K562 (cell line): ENCODE results near the gene LASP1NB.

Experiments
- ATAC-seq: fragments of 200-7000 bp; cut with Tn5 transposase; 3 replicates; pipeline ENCODE4 v1.9.1; 2020; ENCODE audit warnings: moderate library complexity
- BruUV-seq: library from RNA; stranded (reverse); fragments of 400-500 nt; replicated peaks from 2 replicates; lab custom pipeline; 2021; lab: Mats Ljungman, UMichigan
- CTCF ChIA-PET: fragments of 300-600 bp; formaldehyde crosslinking; extraction: SDS; loops from one replicate; lab custom pipeline; 2021; ENCODE audit warnings: low intra/inter-chr PET ratio; lab: Yijun Ruan, JAX
- POLR2A ChIA-PET: fragments of 300-600, 350-650 bp; sonication (Branson Sonifier 250); formaldehyde crosslinking; extraction: SDS; loops from one replicate; lab custom pipeline; 2021; ENCODE audit warnings: antibody characterized with exemption, inconsistent platforms; lab: Yijun Ruan, JAX
- DNase-seq, 4 experiments: peaks; one replicate each; pipeline versions ENCODE4 v3.0.0 to v3.0.0-alpha.2; 2011 to 2018; ENCODE audit warnings: low spot score in 3 of 4, mixed read lengths in 3 of 4; ENCODE audit errors: extremely low read depth in 1 of 4
- FAIRE-seq: peaks from 2 replicates; lab custom pipeline; 2011; peaks lifted over from hg19 to GRCh38; lab: Jason Lieb, UNC
- H2AFZ ChIP-seq: 2 replicates; pipeline ENCODE4 v1.6.0; 2011; ENCODE audit warnings: low read depth, low read length, control low read depth, inconsistent platforms
- H3K27ac ChIP-seq: fragments of 200-600 bp; 3 replicates; pipeline ENCODE4 v1.8.0; 2011; ENCODE audit warnings: low read depth, mild to moderate bottlenecking, control low read depth, inconsistent platforms, low read length, moderate library complexity, mixed read lengths; ENCODE audit errors: extremely low read depth
- H3K27me3 ChIP-seq, 2 experiments: fragments of 300-600 bp in 1 of 2; 2 replicates in 1 of 2; 3 replicates in 1 of 2; pipeline versions ENCODE4 v1.6.0 to v1.8.0; 2011; ENCODE audit warnings: inconsistent platforms in 2 of 2, low read length in 2 of 2, mild to moderate bottlenecking in 1 of 2, mixed read lengths in 1 of 2, moderate library complexity in 1 of 2; ENCODE audit not compliant: control insufficient read depth in 2 of 2, insufficient read depth in 2 of 2
- H3K36me3 ChIP-seq: fragments of 300-600 bp; 3 replicates; pipeline ENCODE4 v1.8.0; 2011; ENCODE audit warnings: mild to moderate bottlenecking, low read length, inconsistent platforms; ENCODE audit not compliant: control insufficient read depth, insufficient read depth
- H3K4me1 ChIP-seq, 2 experiments: fragments of 200-600 bp in 1 of 2; replicated peaks in 1 of 2; 2 replicates in 1 of 2; 3 replicates in 1 of 2; pipeline versions ENCODE4 v1.5.1 to v1.8.0; 2011; ENCODE audit warnings: inconsistent platforms in 2 of 2, low read length in 2 of 2, mild to moderate bottlenecking in 1 of 2, mixed read lengths in 1 of 2, moderate library complexity in 1 of 2; ENCODE audit not compliant: control insufficient read depth in 2 of 2, insufficient read depth in 2 of 2
- H3K4me2 ChIP-seq: 2 replicates; pipeline ENCODE4 v1.6.1; 2011; ENCODE audit warnings: low read length, control low read depth, inconsistent platforms, mixed read lengths; ENCODE audit not compliant: insufficient read depth
- H3K4me3 ChIP-seq: fragments of 200-600 bp; sonication (generic), shearing (Covaris generic); 2 replicates; pipeline ENCODE4 v1.5.1; 2016; ENCODE audit warnings: control low read depth, inconsistent platforms
- H3K79me2 ChIP-seq: fragments of 200-600 bp; 3 replicates; pipeline ENCODE4 v1.8.0; 2011; ENCODE audit warnings: low read length, inconsistent platforms; ENCODE audit not compliant: control insufficient read depth, insufficient read depth
- H3K9ac ChIP-seq, 2 experiments: 2 replicates each; pipeline versions ENCODE4 v1.6.0 to v1.6.1; 2011; ENCODE audit warnings: low read depth in 2 of 2, low read length in 2 of 2, control low read depth in 1 of 2, inconsistent platforms in 1 of 2, mild to moderate bottlenecking in 1 of 2, mixed read lengths in 1 of 2; ENCODE audit not compliant: insufficient read depth in 1 of 2
- H3K9me1 ChIP-seq: one replicate; pipeline ENCODE4 v1.6.0; 2011; ENCODE audit warnings: inconsistent platforms, mild to moderate bottlenecking, low read length, moderate library complexity; ENCODE audit not compliant: control insufficient read depth, insufficient read depth
- H3K9me3 ChIP-seq: replicated peaks from 2 replicates; pipeline ENCODE4 v1.5.1; 2011; ENCODE audit warnings: low read depth, low read length, inconsistent platforms; ENCODE audit not compliant: control insufficient read depth, insufficient read depth
- H4K20me1 ChIP-seq: replicated peaks from 2 replicates; pipeline ENCODE4 v1.6.1; 2011; ENCODE audit warnings: low read length, inconsistent platforms, mixed read lengths; ENCODE audit not compliant: control insufficient read depth, insufficient read depth
- ARHGAP35 ChIP-seq: fragments of 450-650 bp; IDR thresholded peaks from 2 replicates; pipeline ENCODE4 v1.6.1; 2018; ENCODE audit not compliant: partially characterized antibody
- BCOR ChIP-seq: fragments of 450-650 bp; IDR thresholded peaks from 2 replicates; pipeline ENCODE4 v1.6.1; 2016
- C11orf30 ChIP-seq: fragments of 450-650 bp; IDR thresholded peaks from 2 replicates; pipeline ENCODE4 v1.6.1; 2016; ENCODE audit warnings: low read depth, mild to moderate bottlenecking
- CHD4 ChIP-seq: fragments of 200-600 bp; sonication (generic); IDR thresholded peaks from 3 replicates; pipeline ENCODE4 v1.6.1; 2012; ENCODE audit warnings: low read depth, mild to moderate bottlenecking, mixed read lengths, low read length, inconsistent platforms; ENCODE audit not compliant: insufficient read depth, insufficient replicate concordance, poor library complexity, severe bottlenecking
- EP300 ChIP-seq: IDR thresholded peaks from 2 replicates; pipeline ENCODE4 v1.6.1; 2012; ENCODE audit warnings: low read length, improper control_type of control experiment
- FOSL1 ChIP-seq: fragments of 200-800 bp; sonication (Bioruptor generic); conservative IDR thresholded peaks from 2 replicates; pipeline ENCODE4 v1.6.1; 2016; ENCODE audit warnings: missing genetic modification characterization, missing compliant biosample characterization
- ILF3 ChIP-seq: fragments of 450-650 bp; IDR thresholded peaks from 2 replicates; pipeline ENCODE4 v1.6.1; 2018; ENCODE audit warnings: antibody characterized with exemption, mild to moderate bottlenecking, moderate library complexity, borderline replicate concordance
- NFIC ChIP-seq: fragments of 450-650 bp; IDR thresholded peaks from 2 replicates; pipeline ENCODE4 v1.6.1; 2017; ENCODE audit warnings: mild to moderate bottlenecking, inconsistent platforms
- POLR2A ChIP-seq: fragments of 450-650 bp; conservative IDR thresholded peaks from 2 replicates; pipeline ENCODE4 v1.6.1; 2016
- TOE1 ChIP-seq, 2 experiments: fragments of 450-650 bp in 1 of 2; sonication (generic) in 1 of 2; formaldehyde crosslinking in 1 of 2; IDR thresholded peaks; 2 replicates each; pipeline versions ENCODE4 v1.7.1 to v1.8.0; 2016 to 2022; ENCODE audit warnings: borderline replicate concordance in 2 of 2, mild to moderate bottlenecking in 2 of 2, antibody characterized with exemption in 1 of 2, inconsistent platforms in 1 of 2, low read depth in 1 of 2, missing genetic modification reagents in 1 of 2, moderate library complexity in 1 of 2
- ZBTB8A ChIP-seq: fragments of 450-650 bp; IDR thresholded peaks from 2 replicates; pipeline ENCODE4 v1.6.1; 2018; ENCODE audit warnings: mild to moderate bottlenecking, moderate library complexity; ENCODE audit not compliant: partially characterized antibody
- ZNF444 ChIP-seq: fragments of 250-450 bp; sonication (Bioruptor Pico); IDR thresholded peaks from 2 replicates; pipeline ENCODE4 v1.4.0; 2020; ENCODE audit warnings: mild to moderate bottlenecking, moderate library complexity
- ZNF695 ChIP-seq: fragments of 450-650 bp; formaldehyde crosslinking; IDR thresholded peaks from 2 replicates; pipeline ENCODE4 v1.4.0; 2020; ENCODE audit warnings: mild to moderate bottlenecking, moderate library complexity
- WGBS: fragments of 100-300 bp; shearing (Covaris generic); methylation state at CpG from one replicate; pipeline ENCODE4 v1.1.6; 2016; ENCODE audit warnings: low coverage, mixed read lengths; ENCODE audit not compliant: insufficient coverage; ENCODE audit errors: missing lambda C conversion rate; 5-methylcytosine and 5-hydroxymethylcytosine counted together
- in situ Hi-C: fragments of 300-500 bp; cut with MboI; formaldehyde crosslinking; loops from 4 replicates; pipeline ENCODE4 v1.15.0; 2018; ENCODE audit warnings: inconsistent platforms, mixed read lengths
- intact Hi-C: fragments of 100-400 bp; cut with micrococcal nuclease; formaldehyde crosslinking; loops from 2 replicates; pipeline ENCODE4 v1.14.2; 2022
- TF ChIP-seq, protein P1 (sequence below): sonication (generic); formaldehyde crosslinking; IDR thresholded peaks from 2 replicates; pipeline ENCODE4 v1.8.1; 2023; ENCODE audit warnings: mild to moderate bottlenecking, missing genetic modification reagents

The LASP1NB gene

DNA sequence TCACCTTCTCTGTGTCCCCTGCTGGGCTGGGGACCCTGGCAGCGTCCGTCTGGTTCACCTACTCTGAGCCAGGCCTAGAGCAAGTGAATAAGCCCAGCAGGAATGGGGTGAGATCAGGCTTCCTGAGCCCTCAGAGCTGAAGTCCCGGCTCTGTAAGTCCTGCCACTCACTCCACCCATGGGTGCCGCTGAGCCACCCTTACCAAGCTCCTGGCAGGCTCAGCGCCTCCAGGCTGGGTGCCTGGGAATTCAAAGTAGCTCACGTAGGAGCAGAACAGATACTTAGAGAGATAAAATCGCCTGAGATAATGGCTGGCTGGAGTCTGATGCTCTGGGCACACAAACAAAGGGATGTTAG is 9.8 kb upstream of the LASP1NB start:
- ChIA-PET CTCF (no interaction called here), POLR2A (interaction anchor here (2.2 kb wide), 1 partner anchor 9 kb away, joined by 8 read pairs; no protein-coding TSS in a partner anchor)
- no peak for DNase-seq
- intact Hi-C loops (no loop called here), in situ Hi-C loops (no loop called here)
- TF ChIP-seq POLR2A = no peak
- TF ChIP-seq, protein P1, sequence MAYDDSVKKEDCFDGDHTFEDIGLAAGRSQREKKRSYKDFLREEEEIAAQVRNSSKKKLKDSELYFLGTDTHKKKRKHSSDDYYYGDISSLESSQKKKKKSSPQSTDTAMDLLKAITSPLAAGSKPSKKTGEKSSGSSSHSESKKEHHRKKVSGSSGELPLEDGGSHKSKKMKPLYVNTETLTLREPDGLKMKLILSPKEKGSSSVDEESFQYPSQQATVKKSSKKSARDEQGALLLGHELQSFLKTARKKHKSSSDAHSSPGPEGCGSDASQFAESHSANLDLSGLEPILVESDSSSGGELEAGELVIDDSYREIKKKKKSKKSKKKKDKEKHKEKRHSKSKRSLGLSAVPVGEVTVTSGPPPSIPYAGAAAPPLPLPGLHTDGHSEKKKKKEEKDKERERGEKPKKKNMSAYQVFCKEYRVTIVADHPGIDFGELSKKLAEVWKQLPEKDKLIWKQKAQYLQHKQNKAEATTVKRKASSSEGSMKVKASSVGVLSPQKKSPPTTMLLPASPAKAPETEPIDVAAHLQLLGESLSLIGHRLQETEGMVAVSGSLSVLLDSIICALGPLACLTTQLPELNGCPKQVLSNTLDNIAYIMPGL (CRISPR knock-in tag) = no peak
- TF ChIP-seq ARHGAP35 = no peak
- no peak for TF ChIP-seq ZBTB8A
- TF ChIP-seq ILF3 = no peak
- TF ChIP-seq NFIC = no peak
- no peak for TF ChIP-seq C11orf30
- TF ChIP-seq CHD4 = no peak
- TF ChIP-seq ZNF444 (CRISPR knock-in tag) = no peak
- TF ChIP-seq FOSL1 (tag) = no peak
- TF ChIP-seq BCOR = no peak
- TF ChIP-seq TOE1 (IDR thresholded peaks at IDR 0.05; ENCODE audit: borderline replicate concordance) = no peak
- no peak for TF ChIP-seq TOE1 (CRISPR knock-in tag; IDR thresholded peaks at IDR 0.05; ENCODE audit: borderline replicate concordance, low read depth)
- no peak for TF ChIP-seq EP300
- TF ChIP-seq ZNF695 (CRISPR knock-in tag) = no peak
- no peak for ATAC-seq
- WGBS = 78% methylated on average over 7 of the region's 7 CpGs
- Histone ChIP-seq H3K4me1 (peaks cover 0 to 14% of the 10 kb centered on the region in 2 experiments; a peak in 1 of 5 replicates), H3K27me3 (no peaks in the 10 kb centered on the region), H3K79me2 (no peaks in the 10 kb centered on the region), H3K4me2 (no peak overlapping the region), H3K4me3 (no peak overlapping the region), H3K36me3 (peaks cover 87% of the 10 kb centered on the region; the same call in 1 of the 3 replicates), H3K9me3 (no peaks in the 10 kb centered on the region), H3K9me1 (no peaks in the 10 kb centered on the region), H3K27ac (no peak overlapping the region), H4K20me1 (peaks cover 5% of the 10 kb centered on the region; the same call in 1 of the 2 replicates), H3K9ac (no peak overlapping the region), H2AFZ (no peak overlapping the region)
- no TSS peak for BruUV-seq
- no peak for FAIRE-seq
